ENCODE measurements around the gene MYRF. TPM values are rescaled to one million over a fixed set of nuclear protein-coding genes. Genes with fewer than 3 reads are reported as not detected.
A peak's percentile ranks its signal among the peaks of the same experiment; 100 is the strongest.

MYRF gene
- total RNA-seq (2012; rRNA removed), result 1.6 and 1.7 TPM in 2 replicates
- 10.6 and 10.7 TPM in 2 replicates for polyA plus RNA-seq (2012; rRNA removed)
- 6.1 and 9.3 TPM in 2 replicates for polyA plus RNA-seq (2012; cell fraction: cytosol; rRNA removed)
- 31.2 and 47.2 TPM in 2 replicates for polyA plus RNA-seq (2012; cell fraction: nucleus; rRNA removed; ENCODE audit: low replicate concordance)
- percentile 36 among the genes with signal in this experiment for Bru-seq, nascent RNA
- BruChase-seq, experiment 1, labeled RNA remaining after a 6-hour chase, result percentile 34 among the genes with signal in this experiment
- percentile 38 among the genes with signal in this experiment for BruChase-seq, experiment 2, labeled RNA remaining after a 2-hour chase
- long read RNA-seq, partial matches to known transcripts, result 5 of 7 reads
- long read RNA-seq, other reads (novel, unspliced or antisense), result 2 of 7 reads

DNA sequence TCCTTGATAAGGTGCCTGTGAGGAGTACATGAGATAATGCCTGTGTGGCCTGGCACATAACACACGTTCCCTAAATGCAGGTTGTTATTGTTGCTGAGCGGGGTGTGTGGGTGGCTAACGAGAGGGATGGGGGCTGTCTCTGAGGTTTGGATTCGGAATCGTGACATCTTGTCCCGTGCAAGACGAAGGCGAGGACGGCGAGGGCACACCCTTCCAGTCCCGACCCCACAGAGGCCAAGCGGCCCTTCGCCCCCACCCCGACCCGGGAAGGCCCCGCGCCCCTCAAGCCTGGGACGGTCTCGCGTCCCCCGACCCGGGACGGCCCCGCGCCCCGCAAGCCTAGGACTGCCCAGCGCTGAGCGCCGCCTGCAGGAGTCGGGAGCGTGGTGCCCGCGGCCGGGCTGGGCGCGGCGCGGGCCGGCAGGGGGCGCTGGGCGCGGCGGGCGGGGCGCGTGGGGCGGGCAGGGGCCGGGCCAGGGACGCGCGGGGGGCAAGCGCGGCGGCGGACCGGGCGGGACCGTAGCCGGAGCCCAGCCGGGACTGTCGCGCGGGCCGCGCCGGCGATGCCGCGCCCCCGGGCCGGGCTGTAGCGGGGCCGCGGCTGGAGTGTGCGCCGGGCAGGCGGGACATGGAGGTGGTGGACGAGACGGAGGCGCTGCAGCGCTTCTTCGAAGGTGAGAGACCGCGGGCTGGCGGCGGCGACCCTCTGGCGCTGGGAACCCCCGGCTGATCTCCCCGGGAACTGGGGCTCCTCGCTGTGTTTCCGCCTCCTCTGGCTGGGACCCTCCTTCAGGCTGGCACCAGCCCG lies at the start of gene MYRF:
Gene MYRF (plus strand): TSS at position 520 of the 808 bp plus-strand sequence. CDS start 109 bp downstream, at position 629.
- in situ Hi-C loops (cut with MboI; ENCODE audit: low sequenced_read_pairs), result no loop called here
- peaks cover 15% of the 10 kb centered on the region for H3K4me1 ChIP-seq (ENCODE audit: control insufficient read depth, insufficient read depth, low read length)
- intact Hi-C loops (cut with micrococcal nuclease), result loop anchor here (1.0 kb wide), 1 partner anchor 24 kb away; no protein-coding TSS in a partner anchor
- H4K5ac ChIP-seq (ENCODE audit: low read depth, low read length), result 0 out of 2 replicates have a peak within 1 kb of the TSS, but pooled peaks have one; percentile 28
- no peak within 1 kb of the TSS for H2BK15ac ChIP-seq (ENCODE audit: low read depth, low read length)
- H3K36me3 ChIP-seq (ENCODE audit: control insufficient read depth, insufficient read depth, low read length), result no peaks in the 10 kb centered on the region
- peak within 1 kb of the TSS; percentile 71 for H3K23ac ChIP-seq (ENCODE audit: low read depth, low read length)
- peak within 1 kb of the TSS; percentile 29; the same call in 1 of the 2 replicates for H3K27ac ChIP-seq (ENCODE audit: insufficient read depth, low read length)
- dilution Hi-C loops (cut with HindIII; ENCODE audit: low sequenced_read_pairs, unreplicated experiment), result no loop called here
- ATAC-seq (ENCODE audit: low read depth) (peak; percentile 92), DNase-seq (peak; percentile 14)
- BruUV-seq (replicated peaks), result no TSS peak
- no peak within 1 kb of the TSS for H3K56ac ChIP-seq (ENCODE audit: extremely low read depth, insufficient read depth, low read length)
- no peak within 1 kb of the TSS for H3K18ac ChIP-seq (ENCODE audit: low read depth, low read length)
- H3K9me1 ChIP-seq (ENCODE audit: insufficient read depth, low read length), result no peaks in the 10 kb centered on the region
- no peak within 1 kb of the TSS for H3K14ac ChIP-seq (replicated peaks; ENCODE audit: low read depth, low read length)
- ChIA-PET POLR2A (ENCODE audit: unreplicated experiment) (no interaction called here), CTCF (no interaction called here)
- H2BK5ac ChIP-seq (ENCODE audit: low read depth, low read length, poor library complexity, severe bottlenecking), result no peak within 1 kb of the TSS
- H3K79me1 ChIP-seq (ENCODE audit: low read depth in 1 of 2, low read length in 2 of 2), result 0 out of 4 replicates have a peak, but pooled peaks cover 0 to 3% of the 10 kb centered on the region in 2 experiments
- H2AK9ac ChIP-seq (replicated peaks; ENCODE audit: low read depth, low read length, poor library complexity), result peak within 1 kb of the TSS; percentile 56
- H3K9me3 ChIP-seq (ENCODE audit: control insufficient read depth, insufficient read depth, low read length), result no peaks in the 10 kb centered on the region
- H3K9ac ChIP-seq (ENCODE audit: low read depth, low read length), result peak within 1 kb of the TSS; percentile 64
- TF ChIP-seq MAZ (IDR thresholded peaks at IDR 0.05; ENCODE audit: borderline replicate concordance, low read depth, low read length), result peak; percentile 85; the same call in 1 of the 2 replicates
- TF ChIP-seq RAD21 (IDR thresholded peaks at IDR 0.05; ENCODE audit: low read length), result peak; percentile 41; the same call in 1 of the 2 replicates
- TF ChIP-seq, protein P1, sequence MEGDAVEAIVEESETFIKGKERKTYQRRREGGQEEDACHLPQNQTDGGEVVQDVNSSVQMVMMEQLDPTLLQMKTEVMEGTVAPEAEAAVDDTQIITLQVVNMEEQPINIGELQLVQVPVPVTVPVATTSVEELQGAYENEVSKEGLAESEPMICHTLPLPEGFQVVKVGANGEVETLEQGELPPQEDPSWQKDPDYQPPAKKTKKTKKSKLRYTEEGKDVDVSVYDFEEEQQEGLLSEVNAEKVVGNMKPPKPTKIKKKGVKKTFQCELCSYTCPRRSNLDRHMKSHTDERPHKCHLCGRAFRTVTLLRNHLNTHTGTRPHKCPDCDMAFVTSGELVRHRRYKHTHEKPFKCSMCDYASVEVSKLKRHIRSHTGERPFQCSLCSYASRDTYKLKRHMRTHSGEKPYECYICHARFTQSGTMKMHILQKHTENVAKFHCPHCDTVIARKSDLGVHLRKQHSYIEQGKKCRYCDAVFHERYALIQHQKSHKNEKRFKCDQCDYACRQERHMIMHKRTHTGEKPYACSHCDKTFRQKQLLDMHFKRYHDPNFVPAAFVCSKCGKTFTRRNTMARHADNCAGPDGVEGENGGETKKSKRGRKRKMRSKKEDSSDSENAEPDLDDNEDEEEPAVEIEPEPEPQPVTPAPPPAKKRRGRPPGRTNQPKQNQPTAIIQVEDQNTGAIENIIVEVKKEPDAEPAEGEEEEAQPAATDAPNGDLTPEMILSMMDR (conservative IDR thresholded peaks at IDR 0.05; ENCODE audit: low read depth, low read length), result peak; percentile 82
- TF ChIP-seq SMC3 (IDR thresholded peaks at IDR 0.05; ENCODE audit: low read depth, low read length), result peak; percentile 27
- no peak for TF ChIP-seq FOS (IDR thresholded peaks at IDR 0.05; ENCODE audit: low read depth, low read length)
- WGBS, 2 experiments (ENCODE audit: extremely low coverage in 2 of 2, insufficient read length in 1 of 2), result 0% methylated on average over 31 of the region's 93 CpGs; no CpG with 5 or more reads in 1 of the 2 experiments
- no peak within 1 kb of the TSS for H2BK120ac ChIP-seq (ENCODE audit: low read depth, low read length)
- H3K27me3 ChIP-seq (ENCODE audit: control insufficient read depth, insufficient read depth, low read length), result peaks cover 3% of the 10 kb centered on the region; the same call in 1 of the 2 replicates
- H4K20me1 ChIP-seq (ENCODE audit: insufficient read depth, low read length), result no peaks in the 10 kb centered on the region
- H3K4me2 ChIP-seq (ENCODE audit: low read depth, low read length), result peak within 1 kb of the TSS; percentile 86
- peak within 1 kb of the TSS; percentile 88 for H2AFZ ChIP-seq (replicated peaks; ENCODE audit: low read length, poor library complexity)
- peak within 1 kb of the TSS; percentile 1; the same call in 1 of the 2 replicates for H2AK5ac ChIP-seq (ENCODE audit: low read depth, low read length)
- H3K4me3 ChIP-seq (ENCODE audit: insufficient read depth, low read depth, low read length), result peak within 1 kb of the TSS; percentile 71
- H4K91ac ChIP-seq (ENCODE audit: insufficient read depth, low read depth, low read length), result no peak within 1 kb of the TSS
- no peak within 1 kb of the TSS; the same call in 1 of the 2 replicates for H3K4ac ChIP-seq (ENCODE audit: low read depth, low read length)
- H4K8ac ChIP-seq (ENCODE audit: low read depth in 2 of 2, low read length in 2 of 2), result peak within 1 kb of the TSS; percentile 66 to 70; a peak in 1 of 4 replicates
- no peak within 1 kb of the TSS for H2BK20ac ChIP-seq (ENCODE audit: low read depth, low read length)
